B cell (primary cell): Measurements from ENCODE around the gene GAD2. TPM values are rescaled to one million over a fixed set of nuclear protein-coding genes. Genes with fewer than 3 reads are reported as not detected.

ENCODE experiments used
- ATAC-seq: fragments of 200-7000 bp; cut with Tn5 transposase; one replicate; pipeline ENCODE4 v1.10.0; 2021; ENCODE audit warnings: low read depth, mild to moderate bottlenecking, moderate number of reproducible peaks, moderate library complexity
- CTCF ChIA-PET: fragments of 350-600 bp; sonication (Branson Sonifier 250); formaldehyde crosslinking; loops from one replicate; lab custom pipeline; 2021; ENCODE audit warnings: antibody characterized with exemption, inconsistent platforms; lab: Charles Lee
- POLR2A ChIA-PET: fragments of 350-600 bp; sonication (Branson Sonifier 250); formaldehyde crosslinking; loops from one replicate; lab custom pipeline; 2021; ENCODE audit warnings: antibody characterized with exemption; lab: Charles Lee
- DNase-seq: peaks from one replicate; pipeline ENCODE4 v3.0.0; 2013
- H2AFZ ChIP-seq: 2 replicates; pipeline ENCODE4 v1.6.1; 2012; ENCODE audit warnings: mild to moderate bottlenecking, low read depth, low read length; ENCODE audit not compliant: insufficient read depth, poor library complexity, severe bottlenecking
- H3K27ac ChIP-seq, 2 donors: 1 replicate in 1 of 2; 2 replicates in 1 of 2; pipeline ENCODE4 v1.5.1; 2012 to 2013; ENCODE audit warnings: low read length in 2 of 2, mild to moderate bottlenecking in 2 of 2, moderate library complexity in 1 of 2
- H3K27me3 ChIP-seq, 4 experiments: fragments of 200-600 bp in 1 of 4; sonication (generic) in 1 of 4; replicated peaks in 1 of 4; 1 replicate in 2 of 4; 2 replicates in 2 of 4; pipeline versions ENCODE4 v1.6.1 to v1.7.0; 2013 to 2016; ENCODE audit warnings: low read length in 3 of 4, mild to moderate bottlenecking in 2 of 4, mixed read lengths in 1 of 4, moderate library complexity in 1 of 4; ENCODE audit not compliant: insufficient read depth in 4 of 4, control insufficient read depth in 3 of 4; ENCODE audit errors: control extremely low read depth in 1 of 4
- H3K36me3 ChIP-seq, 2 experiments: replicated peaks in 1 of 2; 1 replicate in 1 of 2; 2 replicates in 1 of 2; pipeline versions ENCODE4 v1.6.1 to v1.7.1; 2013; ENCODE audit warnings: low read length in 1 of 2; ENCODE audit not compliant: insufficient read depth in 2 of 2, control insufficient read depth in 1 of 2; ENCODE audit errors: control extremely low read depth in 1 of 2, extremely low read depth in 1 of 2
- H3K4me1 ChIP-seq, 2 donors: fragments of 200-600 bp in 1 of 2; sonication (generic) in 1 of 2; 1 replicate in 1 of 2; 2 replicates in 1 of 2; pipeline versions ENCODE4 v1.5.1 to v1.6.1; 2013 to 2017; ENCODE audit warnings: low read length in 2 of 2; ENCODE audit not compliant: control insufficient read depth in 2 of 2, insufficient read depth in 2 of 2
- H3K4me2 ChIP-seq: replicated peaks from 2 replicates; pipeline ENCODE3; 2012; ENCODE audit warnings: mild to moderate bottlenecking, low read depth, low read length; ENCODE audit not compliant: poor library complexity, severe bottlenecking
- H3K4me3 ChIP-seq, 5 experiments: fragments of 200-600 bp in 1 of 5; sonication (generic) in 1 of 5; 1 replicate in 3 of 5; 2 replicates in 2 of 5; pipeline versions ENCODE4 v1.5.1 to v1.7.0; 2011 to 2016; ENCODE audit warnings: low read length in 4 of 5, mild to moderate bottlenecking in 4 of 5, low read depth in 2 of 5, control low read depth in 1 of 5, moderate library complexity in 1 of 5; ENCODE audit not compliant: insufficient read depth in 1 of 5; ENCODE audit errors: control extremely low read depth in 1 of 5, extremely low read depth in 1 of 5
- H3K79me2 ChIP-seq: fragments of 200-600 bp; sonication (generic); one replicate; pipeline ENCODE4 v1.6.0; 2016; ENCODE audit warnings: low read length; ENCODE audit not compliant: control insufficient read depth, insufficient read depth
- H3K9ac ChIP-seq: fragments of 200-600 bp; sonication (generic); 2 replicates; pipeline ENCODE4 v1.6.1; 2017; ENCODE audit warnings: mild to moderate bottlenecking, low read length, moderate library complexity
- H3K9me3 ChIP-seq, 3 donors: one replicate each; pipeline versions ENCODE4 v1.6.1 to v1.7.1; 2013; ENCODE audit warnings: low read length in 2 of 3; ENCODE audit not compliant: control insufficient read depth in 2 of 3, insufficient read depth in 1 of 3; ENCODE audit errors: control extremely low read depth in 1 of 3
- H4K20me1 ChIP-seq: 2 replicates; pipeline ENCODE4 v1.6.0; 2012; ENCODE audit warnings: mild to moderate bottlenecking, low read length; ENCODE audit not compliant: insufficient read depth, control insufficient read depth, poor library complexity, severe bottlenecking
- H3K27ac Mint-ChIP-seq: one replicate; pipeline ENCODE4 v1.8.0; 2021; ENCODE audit warnings: mixed read lengths
- H3K27me3 Mint-ChIP-seq: one replicate; pipeline ENCODE4 v1.8.0; 2021; ENCODE audit warnings: mixed read lengths
- H3K4me1 Mint-ChIP-seq: one replicate; pipeline ENCODE4 v1.8.0; 2021; ENCODE audit warnings: mixed read lengths
- H3K4me3 Mint-ChIP-seq: one replicate; pipeline ENCODE4 v1.8.0; 2021; ENCODE audit warnings: mixed read lengths
- H3K9me3 Mint-ChIP-seq: one replicate; pipeline ENCODE4 v1.8.0; 2022; ENCODE audit warnings: mixed read lengths; ENCODE audit not compliant: insufficient read depth
- CTCF ChIP-seq: fragments of 200-600 bp; IDR thresholded peaks from one replicate; pipeline ENCODE4 v1.8.0; 2022; ENCODE audit warnings: antibody characterized with exemption, mild to moderate bottlenecking
- EZH2 ChIP-seq: IDR thresholded peaks from 2 replicates; pipeline ENCODE4 v1.6.1; 2012; ENCODE audit warnings: borderline replicate concordance, low read depth, mild to moderate bottlenecking, moderate library complexity, low read length; ENCODE audit not compliant: insufficient read depth, poor library complexity, severe bottlenecking
- WGBS: methylation state at CpG from one replicate; pipeline ENCODE4 v1.1.5; 2013; ENCODE audit warnings: missing lambda C conversion rate; ENCODE audit not compliant: insufficient coverage; 5-methylcytosine and 5-hydroxymethylcytosine counted together
- intact Hi-C: fragments of 100-400 bp; cut with micrococcal nuclease; formaldehyde crosslinking; loops from one replicate; pipeline ENCODE4 v1.10.0; 2022
- polyA plus RNA-seq: library from polyadenylated mRNA; depleted of rRNA; stranded (reverse); fragments of >200 nt; gene quantifications from 2 replicates; pipeline ENCODE4 v1.2.3, GENCODE V29; 2012
- total RNA-seq, 2 donors: library from RNA; stranded (reverse); fragments of 120-200 nt in 1 of 2; gene quantifications; 1 replicate in 1 of 2; 2 replicates in 1 of 2; pipeline versions ENCODE4 v1.2.3 to v1.2.4, GENCODE V29; 2013 to 2022

GAD2 gene
- total and polyA plus RNA-seq, 2 donors (not counting 1 experiment from before 2014, with no cell fraction given), result not detected

- intact Hi-C loops, result no loop called here
- CTCF ChIA-PET, result no interaction called here
Measured at GRCh38 chr10:26221541-26221940, 5.0 kb downstream of the GAD2 start.

GRCh38 chr10:26222563-26222962 is 6.0 kb downstream of the GAD2 start:
- H3K4me3 Mint-ChIP-seq, result no peak overlapping the region
- H4K20me1 ChIP-seq, result no peaks in the 10 kb centered on the region
- ATAC-seq (no peak), DNase-seq (no peak)
- no peak overlapping the region for H3K27ac Mint-ChIP-seq
- peaks cover 0 to 49% (median 33%) of the 10 kb centered on the region in 4 experiments for H3K27me3 ChIP-seq
- H3K4me1 Mint-ChIP-seq, result peaks cover 5% of the 10 kb centered on the region
- H3K9ac ChIP-seq, result no peak overlapping the region
- H3K27ac ChIP-seq, result no peak overlapping the region
- no peaks in the 10 kb centered on the region for H3K36me3 ChIP-seq
- intact Hi-C loops, result no loop called here
- ChIA-PET CTCF (no interaction called here), POLR2A (no interaction called here)
- no peak overlapping the region for H2AFZ ChIP-seq
- no peak for TF ChIP-seq CTCF
- no peak for TF ChIP-seq EZH2
- H3K4me2 ChIP-seq, result no peak overlapping the region
- 32% methylated on average over 3 of the region's 3 CpGs for WGBS
- no peak overlapping the region for H3K4me3 ChIP-seq
- H3K27me3 Mint-ChIP-seq, result peaks cover 85% of the 10 kb centered on the region
- H3K79me2 ChIP-seq, result no peaks in the 10 kb centered on the region
- H3K9me3 ChIP-seq, result peaks cover 0 to 5% (median 0%) of the 10 kb centered on the region in 3 donors
- H3K4me1 ChIP-seq, result peaks cover 5 to 9% of the 10 kb centered on the region in 2 donors
- no peaks in the 10 kb centered on the region for H3K9me3 Mint-ChIP-seq

More at GRCh38 chr10:26221541-26221940, 5.0 kb downstream of the GAD2 start:
- Histone ChIP-seq H3K4me1 (peaks cover 14 to 19% of the 10 kb centered on the region in 2 donors), H3K9ac (no peak overlapping the region), H3K36me3 (no peaks in the 10 kb centered on the region), H4K20me1 (no peaks in the 10 kb centered on the region), H3K79me2 (no peaks in the 10 kb centered on the region), H3K27ac (no peak overlapping the region), H3K4me3 (no peak overlapping the region), H3K4me2 (no peak overlapping the region), H3K9me3 (peaks cover 0 to 12% (median 0%) of the 10 kb centered on the region in 3 donors), H2AFZ (no peak overlapping the region), H3K27me3 (peaks cover 0 to 49% (median 39%) of the 10 kb centered on the region in 4 experiments)
- H3K27me3 Mint-ChIP-seq, result peaks cover 90% of the 10 kb centered on the region
- WGBS, result 36% methylated on average over 9 of the region's 9 CpGs
- H3K9me3 Mint-ChIP-seq, result no peaks in the 10 kb centered on the region
- DNase-seq (no peak), ATAC-seq (no peak)
- POLR2A ChIA-PET, result no interaction called here
- peaks cover 14% of the 10 kb centered on the region for H3K4me1 Mint-ChIP-seq
- H3K4me3 Mint-ChIP-seq, result no peak overlapping the region
- no peak for TF ChIP-seq EZH2
- TF ChIP-seq CTCF, result no peak
- no peak overlapping the region for H3K27ac Mint-ChIP-seq
